ENCODE data around the gene ASTN2. TPM values are rescaled to one million over a fixed set of nuclear protein-coding genes. Genes with fewer than 3 reads are reported as not detected.
A peak's percentile ranks its signal among the peaks of the same experiment; 100 is the strongest.

The ASTN2 gene
- polyA plus RNA-seq, 2 of the 4 experiments (the other 2 are of a cell fraction) = 5.8 to 11.6 TPM

GRCh38 chr9:116549786-116550660 lies 864.8 kb downstream of the ASTN2 start:
- ATAC-seq = no peak
- Histone ChIP-seq H3K9me3 (no peaks in the 10 kb centered on the region), H3K4me2 (peak overlapping the region; percentile 74), H3K4me3 (no peak overlapping the region), H3K27ac (peak overlapping the region; percentile 98), H3K4me1 (peaks cover 61% of the 10 kb centered on the region)
- ChIA-PET POLR2A (interaction anchor here (0.9 kb wide), 1 partner anchor 145 kb away, joined by 4 read pairs; no protein-coding TSS in a partner anchor), CTCF (interaction anchor here (1.4 to 5.2 kb wide), 3 partner anchors 20 to 957 kb away, joined by 5 to 25 read pairs (median 6); no protein-coding TSS in a partner anchor)
- no peak for TF ChIP-seq GATA3 (IDR thresholded peaks at IDR 0.05; ENCODE audit: borderline replicate concordance)
- no peak for TF ChIP-seq KDM1A (IDR thresholded peaks at IDR 0.05; ENCODE audit: low read depth)
- no peak for TF ChIP-seq EHF (CRISPR knock-in tag; IDR thresholded peaks at IDR 0.05)
- no peak for TF ChIP-seq RCOR1 (IDR thresholded peaks at IDR 0.05; ENCODE audit: low read depth, low read length)
- TF ChIP-seq HOXB13 (CRISPR knock-in tag; IDR thresholded peaks at IDR 0.05; ENCODE audit: low read depth) = no peak
- TF ChIP-seq HOXA7 (CRISPR knock-in tag; IDR thresholded peaks at IDR 0.05) = no peak
- TF ChIP-seq PBX3 (IDR thresholded peaks at IDR 0.05) = no peak
- TF ChIP-seq RFX5 (IDR thresholded peaks at IDR 0.05) = no peak
- TF ChIP-seq KDM5A (IDR thresholded peaks at IDR 0.05) = no peak
- no peak for TF ChIP-seq NR3C1 (IDR thresholded peaks at IDR 0.05)
- no peak for TF ChIP-seq HES2 (IDR thresholded peaks at IDR 0.05)
- no peak for TF ChIP-seq ELK1 (IDR thresholded peaks at IDR 0.05; ENCODE audit: low read depth, low read length)
- TF ChIP-seq POLR2AphosphoS2 (conservative IDR thresholded peaks at IDR 0.05; ENCODE audit: low read length) = no peak
- no peak for FAIRE-seq
- 87% methylated on average over 5 of the region's 5 CpGs for WGBS (ENCODE audit: missing lambda C conversion rate)
- DNase-seq (ENCODE audit: low read depth in 1 of 2, low spot score in 1 of 2) = no peak

GRCh38 chr9:116549061-116549664 lies 865.7 kb downstream of the ASTN2 start:
- POLR2A ChIA-PET = interaction anchor here (0.6 to 0.9 kb wide), 4 partner anchors 49 to 956 kb away, joined by 3 to 5 read pairs (median 4); no protein-coding TSS in a partner anchor
- H3K4me2 ChIP-seq = peak overlapping the region; percentile 74
- peak overlapping the region; percentile 98 for H3K27ac ChIP-seq
- CTCF ChIA-PET = interaction anchor here (0.7 to 5.2 kb wide), 4 partner anchors 21 to 956 kb away, joined by 3 to 25 read pairs (median 6); no protein-coding TSS in a partner anchor
- peaks cover 68% of the 10 kb centered on the region for H3K4me1 ChIP-seq
- no peaks in the 10 kb centered on the region for H3K9me3 ChIP-seq
- no peak for FAIRE-seq
- WGBS (ENCODE audit: missing lambda C conversion rate) = 4% methylated on average over 9 of the region's 9 CpGs
- DNase-seq (ENCODE audit: low read depth in 1 of 2, low spot score in 1 of 2) = peak; percentile 89 to 95
- peak; percentile 94 to 95 for ATAC-seq
- H3K4me3 ChIP-seq = no peak overlapping the region
- peak; percentile 76; the same call in 2 of the 3 replicates for TF ChIP-seq BCL3 (IDR thresholded peaks at IDR 0.05)
- TF ChIP-seq CEBPB (IDR thresholded peaks at IDR 0.05) = peak; percentile 98 to 99
- TF ChIP-seq HOXB13 (CRISPR knock-in tag; IDR thresholded peaks at IDR 0.05; ENCODE audit: low read depth) = peak; percentile 57; the same call in 1 of the 2 replicates
- no peak for TF ChIP-seq NR3C1 (IDR thresholded peaks at IDR 0.05)
- peak; percentile 89 for TF ChIP-seq JUNB (IDR thresholded peaks at IDR 0.05)
- TF ChIP-seq MAX (IDR thresholded peaks at IDR 0.05) = peak; percentile 67
- TF ChIP-seq ATOH8 (CRISPR knock-in tag; IDR thresholded peaks at IDR 0.05; ENCODE audit: low read depth) = peak; percentile 75; the same call in 1 of the 2 replicates
- TF ChIP-seq NPAS2 (CRISPR knock-in tag; IDR thresholded peaks at IDR 0.05; ENCODE audit: borderline replicate concordance) = no peak
- TF ChIP-seq KDM5A (IDR thresholded peaks at IDR 0.05) = no peak
- TF ChIP-seq HOXB5 (CRISPR knock-in tag; IDR thresholded peaks at IDR 0.05) = peak; percentile 87
- TF ChIP-seq HES2 (IDR thresholded peaks at IDR 0.05) = peak; percentile 89
- TF ChIP-seq GATA3 (IDR thresholded peaks at IDR 0.05; ENCODE audit: borderline replicate concordance) = peak; percentile 74
- peak; percentile 87 for TF ChIP-seq FOSL2 (IDR thresholded peaks at IDR 0.05)
- peak; percentile 95 for TF ChIP-seq FOSL2 (CRISPR knock-in tag; IDR thresholded peaks at IDR 0.05)
- peak; percentile 26 to 64 for TF ChIP-seq RAD21 (conservative IDR thresholded peaks at IDR 0.05 in 1 of 2, IDR thresholded peaks at IDR 0.05 in 1 of 2)
- TF ChIP-seq ELK1 (IDR thresholded peaks at IDR 0.05; ENCODE audit: low read depth, low read length) = no peak
- TF ChIP-seq PHF8 (IDR thresholded peaks at IDR 0.05; ENCODE audit: borderline replicate concordance, low read depth) = no peak
- TF ChIP-seq PBX3 (IDR thresholded peaks at IDR 0.05) = peak; percentile 69; the same call in 1 of the 2 replicates
- TF ChIP-seq ZSCAN20 (CRISPR knock-in tag; IDR thresholded peaks at IDR 0.05) = no peak
